ENCODE data around the gene RABGAP1.
"Not testable (repeated sequence)": the region's sequence is repeated elsewhere in the genome, so short reads cannot be mapped to it uniquely, and the experiment has no call there.

Gene RABGAP1

DNA sequence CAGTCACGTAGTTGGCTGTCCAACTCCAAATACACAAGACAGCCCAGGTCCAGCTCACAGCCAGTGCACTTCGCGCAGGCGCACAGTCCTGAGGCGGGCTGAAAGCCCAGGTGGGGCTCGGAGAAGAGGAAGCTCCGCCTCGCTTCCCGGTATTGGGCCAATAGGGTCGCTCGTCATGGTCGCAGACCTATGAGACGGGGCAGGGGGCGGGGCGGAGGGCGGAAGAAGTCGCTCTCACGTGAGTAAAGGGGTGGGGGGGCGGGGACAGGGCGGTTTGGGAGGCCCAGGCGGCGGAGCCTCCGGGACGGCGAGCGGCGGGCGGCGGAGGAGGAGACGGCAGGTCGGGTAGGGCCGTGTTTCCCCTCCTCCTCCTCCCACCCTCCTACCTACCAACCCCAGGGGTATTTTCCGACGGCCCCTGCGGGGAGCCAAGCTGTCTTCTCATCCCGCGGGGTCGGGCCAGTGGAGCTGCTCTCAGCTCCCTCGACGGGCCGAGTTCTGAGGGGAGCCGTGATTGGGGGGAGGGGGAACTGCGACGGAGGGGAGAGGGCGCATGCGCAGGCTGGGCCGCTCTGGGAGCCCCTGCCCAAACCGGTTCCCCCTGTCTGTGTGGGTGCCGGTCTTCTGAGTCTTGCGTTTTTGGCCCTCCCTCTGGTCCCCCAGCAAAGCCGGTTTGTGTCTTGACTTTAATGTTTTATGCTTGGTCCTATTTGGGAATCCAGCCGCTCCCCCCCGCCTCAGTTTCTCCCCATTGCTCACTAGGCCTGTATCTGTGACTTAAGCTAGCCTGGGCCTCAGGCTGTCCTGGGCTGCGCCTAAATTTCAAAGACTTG lies at the start of gene RABGAP1:
TSS of gene RABGAP1 (plus strand) at position 272 of the 833 bp plus-strand sequence. CDS start 16,040 bp downstream, outside the sequence.
- DNase-seq (ENCODE audit: low read depth), result peak; percentile 95

DNA sequence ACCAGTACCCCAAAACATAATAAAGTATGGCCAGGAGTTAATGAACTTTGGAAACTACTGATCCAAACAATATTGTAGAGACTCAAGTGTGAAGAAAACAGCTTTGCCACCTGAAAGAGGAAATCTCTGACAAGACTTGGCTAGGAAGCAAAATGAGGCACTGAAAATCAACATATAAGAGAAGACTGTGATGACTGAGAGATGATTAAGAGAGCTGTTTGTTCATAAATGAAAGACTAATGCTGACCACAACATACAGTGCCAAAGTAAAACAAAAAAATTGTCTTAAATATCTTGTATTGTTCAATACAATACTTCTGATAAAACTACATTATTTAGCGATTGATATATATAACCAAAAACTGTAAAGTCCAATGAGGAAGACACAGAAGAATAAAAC lies 42.9 kb upstream of the RABGAP1 start:
- no peak for DNase-seq (ENCODE audit: low read depth)

DNA sequence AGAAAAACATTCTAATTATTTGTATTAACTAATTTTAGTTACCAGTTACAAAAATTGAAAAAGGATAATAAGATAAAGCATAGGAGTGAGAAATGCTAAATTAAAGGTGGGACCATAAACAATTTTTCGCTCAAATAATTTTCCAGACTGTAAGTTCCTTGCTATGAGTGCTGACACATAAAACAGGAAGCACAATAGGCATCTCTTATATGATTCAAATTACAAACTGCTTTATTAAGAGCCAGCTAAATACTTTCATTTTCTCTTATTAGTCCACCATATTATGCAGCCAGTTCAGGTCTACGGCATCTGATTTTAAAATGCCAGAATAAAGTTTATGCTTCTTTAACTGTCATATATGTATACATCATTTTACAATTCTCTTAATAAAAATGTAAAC lies 40.0 kb upstream of the RABGAP1 start:
- no peak for DNase-seq (ENCODE audit: low read depth)

DNA sequence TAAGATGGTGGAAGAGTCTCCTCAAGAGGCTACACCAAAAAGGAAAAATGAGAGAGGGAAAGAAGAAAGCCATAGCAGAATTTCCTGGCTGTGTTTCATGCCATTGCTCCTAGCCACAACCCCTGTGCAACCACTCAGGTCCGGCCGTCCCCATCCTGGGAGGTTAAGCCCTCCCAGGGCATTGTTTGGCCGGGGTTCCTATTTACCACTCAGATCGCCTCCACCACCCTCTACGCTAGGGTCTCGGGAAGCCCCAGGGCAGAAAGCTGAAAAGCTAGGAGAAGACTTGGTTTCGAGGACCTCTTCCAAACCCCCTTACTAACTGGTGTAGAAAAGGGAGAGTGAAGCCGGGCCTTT lies 36.4 kb upstream of the RABGAP1 start:
- DNase-seq (ENCODE audit: low read depth), result no peak

- peak; percentile 91 for DNase-seq (ENCODE audit: low read depth)
Measured at GRCh38 chr9:122904823-122905710, 35.8 kb upstream of the RABGAP1 start, which contains the start of gene RC3H2. RC3H2 (minus strand) TSS chr9:122905359; CDS start chr9:122897509, 7,850 bp downstream.

DNA sequence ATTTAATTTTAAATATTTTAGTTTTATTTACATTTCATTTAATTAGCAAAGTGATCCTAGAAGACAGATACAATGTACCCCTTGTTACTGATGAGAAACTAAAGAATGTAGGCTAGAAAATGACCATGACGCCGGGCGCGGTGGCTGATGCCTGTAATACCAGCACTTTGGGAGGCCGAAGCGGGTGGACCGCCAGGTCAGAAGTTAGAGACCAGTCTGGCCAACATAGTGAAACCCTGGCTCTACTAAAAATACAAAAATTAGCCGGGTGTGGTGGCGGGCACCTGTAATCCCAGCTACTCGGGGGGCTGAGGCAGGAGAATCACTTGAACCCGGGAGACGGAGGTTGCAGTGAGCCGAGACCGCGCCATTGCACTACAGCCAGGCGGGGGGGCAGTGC lies 34.7 kb upstream of the RABGAP1 start:
- DNase-seq (ENCODE audit: low read depth), result not testable (repeated sequence)

GRCh38 chr9:122912671-122912963 lies 28.2 kb upstream of the RABGAP1 start:
- no peak for DNase-seq (ENCODE audit: low read depth)

GRCh38 chr9:122912964-122913673 lies 27.7 kb upstream of the RABGAP1 start, which contains the start of gene ZBTB6:
ZBTB6 (minus strand) TSS chr9:122913323; CDS start chr9:122912072, 1,251 bp downstream.
- peak; percentile 39 for DNase-seq (ENCODE audit: low read depth)

- DNase-seq (ENCODE audit: low read depth), result no peak
Measured at GRCh38 chr9:122918310-122918709, 22.5 kb upstream of the RABGAP1 start.

GRCh38 chr9:122922713-122923112 lies 18.1 kb upstream of the RABGAP1 start:
- DNase-seq (ENCODE audit: low read depth), result no peak

DNA sequence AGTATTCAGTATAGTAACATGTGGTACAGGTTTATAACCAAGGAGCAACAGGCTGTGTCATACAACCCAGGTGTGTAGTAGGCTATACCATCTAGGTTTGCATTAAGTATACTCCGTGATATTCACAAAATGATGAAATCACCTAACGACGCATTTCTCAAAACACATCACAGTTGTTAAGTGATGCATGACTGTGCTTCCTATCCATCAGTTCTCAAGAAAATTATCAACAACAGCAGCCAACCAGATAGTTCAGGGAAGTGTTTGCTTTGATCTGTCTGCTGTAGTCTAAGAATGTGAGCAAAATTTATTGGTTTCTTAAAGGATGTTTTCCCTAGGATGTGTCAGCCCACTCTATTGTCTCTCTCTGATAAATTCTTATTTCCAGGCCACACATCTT lies 16.9 kb upstream of the RABGAP1 start:
- DNase-seq (ENCODE audit: low read depth), result no peak

- no peak for DNase-seq (ENCODE audit: low read depth)
Measured at GRCh38 chr9:122929796-122930354, 10.9 kb upstream of the RABGAP1 start.

GRCh38 chr9:122930541-122931225 lies 10.1 kb upstream of the RABGAP1 start:
- DNase-seq (ENCODE audit: low read depth), result no peak

GRCh38 chr9:122931226-122932121 lies 9.3 kb upstream of the RABGAP1 start, which contains the start of gene ZBTB26:
ZBTB26 (minus strand) TSS chr9:122931512; CDS start chr9:122919934, 11,578 bp downstream.
- DNase-seq (ENCODE audit: low read depth), result peak; percentile 76

DNA sequence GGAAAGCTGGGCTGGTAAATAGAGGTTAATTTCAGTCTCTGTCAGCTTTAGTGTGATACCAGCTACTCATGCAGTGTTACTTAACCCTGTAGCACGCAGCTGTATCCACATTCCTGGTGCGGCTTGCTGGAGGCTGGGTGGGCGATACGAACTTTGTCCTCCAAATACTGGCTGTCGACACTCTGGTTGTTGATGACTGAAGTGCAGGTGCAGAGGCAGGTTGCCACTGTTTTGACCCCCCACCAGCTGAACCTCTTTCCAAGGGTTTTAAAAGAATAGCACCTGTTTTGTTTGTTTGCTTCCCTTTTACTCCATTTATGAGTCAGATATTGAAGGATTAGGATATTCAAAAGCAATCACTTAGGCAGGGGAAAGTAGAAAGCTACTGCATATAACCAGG lies 4.4 kb upstream of the RABGAP1 start:
- DNase-seq (ENCODE audit: low read depth), result no peak

DNA sequence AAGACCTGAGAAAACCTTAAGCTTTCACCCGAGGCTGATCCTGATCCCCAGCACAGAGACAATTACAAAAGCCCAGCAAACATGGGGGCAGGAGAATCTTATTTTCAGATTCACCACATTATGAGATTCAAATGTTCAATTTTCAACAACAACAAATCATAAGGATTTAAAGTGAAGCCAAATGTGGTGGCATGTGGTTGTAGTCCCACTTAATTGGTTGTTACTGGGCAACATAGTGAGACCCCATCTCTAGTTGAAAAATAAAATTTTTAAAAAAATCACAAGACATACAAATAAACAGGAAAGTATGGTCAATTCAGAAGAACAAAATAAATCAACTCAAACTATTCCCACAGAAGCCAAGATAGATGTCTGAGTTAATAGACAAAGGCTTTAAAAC lies 3.9 kb upstream of the RABGAP1 start:
- no peak for DNase-seq (ENCODE audit: low read depth)

- no peak for DNase-seq (ENCODE audit: low read depth)
Measured at GRCh38 chr9:122939601-122940000, 1.2 kb upstream of the RABGAP1 start.

DNA sequence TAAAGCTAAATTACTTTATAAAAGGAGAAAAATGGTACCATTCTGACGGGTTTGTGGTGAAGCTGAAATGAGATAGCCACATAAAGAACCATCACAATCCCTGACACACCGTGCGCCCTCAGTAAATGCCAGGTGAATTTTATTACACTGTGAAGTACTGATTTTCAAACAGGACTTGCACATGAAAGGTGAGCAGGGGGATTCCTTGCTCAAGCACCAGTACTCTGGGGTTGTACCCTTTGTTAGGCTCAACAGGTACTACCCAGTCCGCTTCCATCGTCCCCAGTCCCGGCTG lies 419 bp upstream of the RABGAP1 start:
- no peak for DNase-seq (ENCODE audit: low read depth)

DNA sequence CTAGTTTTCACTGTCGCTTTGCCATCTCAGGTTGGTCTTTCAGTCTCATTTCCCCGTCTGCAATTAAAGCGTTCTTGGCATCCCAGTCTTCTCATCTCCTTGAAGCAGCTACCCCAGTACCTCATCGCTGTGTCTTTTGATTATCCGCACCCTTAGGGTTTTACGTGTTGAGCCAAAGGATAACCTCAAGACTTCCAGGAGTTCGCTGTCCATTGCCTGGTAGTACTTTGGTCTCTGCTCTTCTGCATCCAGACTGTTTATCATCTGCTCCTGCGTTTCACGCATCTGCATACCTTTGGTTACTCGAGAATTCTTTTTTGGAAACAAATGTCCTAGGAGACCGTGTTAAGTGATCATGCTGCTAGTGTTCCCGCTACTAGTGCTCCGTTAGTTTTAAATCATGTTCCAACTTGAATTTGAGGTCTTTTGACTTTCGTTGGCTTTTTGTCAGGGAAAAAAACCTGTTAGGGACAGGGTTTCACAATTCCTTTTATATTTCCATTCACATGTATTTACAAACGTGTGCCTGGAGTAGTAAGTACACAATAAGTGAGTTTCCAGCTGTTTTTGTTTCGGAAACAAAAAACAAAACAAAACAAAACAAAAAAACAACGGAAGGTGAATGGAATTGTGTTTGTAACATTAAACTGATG lies 888 bp downstream of the RABGAP1 start:
- no peak for DNase-seq (ENCODE audit: low read depth)
